ENCODE data around the gene OR10G3. TPM values are rescaled to one million over a fixed set of nuclear protein-coding genes. Genes with fewer than 3 reads are reported as not detected.

Gene OR10G3
- total and polyA plus RNA-seq, 2 of the 13 experiments (the other 11 are each of a cell fraction or from before 2014, with no cell fraction given), result not detected

DNA sequence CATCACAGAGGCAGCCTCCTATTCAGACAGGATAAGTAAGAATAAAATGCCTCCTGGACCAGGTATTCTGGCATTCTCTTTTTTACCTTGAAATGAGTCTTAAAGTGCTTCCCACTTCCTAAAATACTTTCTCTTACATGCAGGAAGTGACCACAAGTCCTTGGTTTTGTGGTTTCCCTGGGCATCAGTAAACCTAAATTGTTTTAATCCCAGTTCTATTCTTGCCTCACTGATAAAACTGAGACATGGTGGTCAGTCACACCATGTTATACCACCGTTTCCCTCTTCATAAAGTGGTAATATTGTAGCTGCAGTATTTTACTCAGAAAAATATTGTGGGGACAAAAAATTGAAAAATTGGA is 52.6 kb downstream of the OR10G3 start (continued):
- TF ChIP-seq, protein P1, sequence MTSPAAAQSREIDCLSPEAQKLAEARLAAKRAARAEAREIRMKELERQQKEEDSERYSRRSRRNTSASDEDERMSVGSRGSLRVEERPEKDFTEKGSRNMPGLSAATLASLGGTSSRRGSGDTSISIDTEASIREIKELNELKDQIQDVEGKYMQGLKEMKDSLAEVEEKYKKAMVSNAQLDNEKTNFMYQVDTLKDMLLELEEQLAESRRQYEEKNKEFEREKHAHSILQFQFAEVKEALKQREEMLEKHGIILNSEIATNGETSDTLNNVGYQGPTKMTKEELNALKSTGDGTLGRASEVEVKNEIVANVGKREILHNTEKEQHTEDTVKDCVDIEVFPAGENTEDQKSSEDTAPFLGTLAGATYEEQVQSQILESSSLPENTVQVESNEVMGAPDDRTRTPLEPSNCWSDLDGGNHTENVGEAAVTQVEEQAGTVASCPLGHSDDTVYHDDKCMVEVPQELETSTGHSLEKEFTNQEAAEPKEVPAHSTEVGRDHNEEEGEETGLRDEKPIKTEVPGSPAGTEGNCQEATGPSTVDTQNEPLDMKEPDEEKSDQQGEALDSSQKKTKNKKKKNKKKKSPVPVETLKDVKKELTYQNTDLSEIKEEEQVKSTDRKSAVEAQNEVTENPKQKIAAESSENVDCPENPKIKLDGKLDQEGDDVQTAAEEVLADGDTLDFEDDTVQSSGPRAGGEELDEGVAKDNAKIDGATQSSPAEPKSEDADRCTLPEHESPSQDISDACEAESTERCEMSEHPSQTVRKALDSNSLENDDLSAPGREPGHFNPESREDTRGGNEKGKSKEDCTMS (CRISPR knock-in tag; conservative IDR thresholded peaks at IDR 0.05), result no peak
- TF ChIP-seq ZNF557 (CRISPR knock-in tag; IDR thresholded peaks at IDR 0.05), result no peak
- TF ChIP-seq ZNF501 (CRISPR knock-in tag; IDR thresholded peaks at IDR 0.05), result no peak
- no peak for TF ChIP-seq ZNF451 (CRISPR knock-in tag; IDR thresholded peaks at IDR 0.05)
- TF ChIP-seq PRMT3 (CRISPR knock-in tag; IDR thresholded peaks at IDR 0.05; ENCODE audit: borderline replicate concordance, low read depth), result no peak
- no peak for TF ChIP-seq ZNF318 (CRISPR knock-in tag; IDR thresholded peaks at IDR 0.05)
- TF ChIP-seq ZNF143 (CRISPR knock-in tag; IDR thresholded peaks at IDR 0.05), result 0 out of 2 replicates have a peak, but pooled peaks have one; percentile 9
- no peak for TF ChIP-seq ZNF781 (CRISPR knock-in tag; IDR thresholded peaks at IDR 0.05; ENCODE audit: borderline replicate concordance, not compliant biosample characterization)
- TF ChIP-seq ZNF670 (CRISPR knock-in tag; IDR thresholded peaks at IDR 0.05; ENCODE audit: borderline replicate concordance), result no peak
- TF ChIP-seq, protein P2, sequence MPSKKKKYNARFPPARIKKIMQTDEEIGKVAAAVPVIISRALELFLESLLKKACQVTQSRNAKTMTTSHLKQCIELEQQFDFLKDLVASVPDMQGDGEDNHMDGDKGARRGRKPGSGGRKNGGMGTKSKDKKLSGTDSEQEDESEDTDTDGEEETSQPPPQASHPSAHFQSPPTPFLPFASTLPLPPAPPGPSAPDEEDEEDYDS (CRISPR knock-in tag; IDR thresholded peaks at IDR 0.05), result no peak; the same call in 1 of the 2 replicates
- no peak for TF ChIP-seq ZNF674 (CRISPR knock-in tag; IDR thresholded peaks at IDR 0.05; ENCODE audit: low read depth)
- TF ChIP-seq REL (CRISPR knock-in tag; conservative IDR thresholded peaks at IDR 0.05), result no peak
- TF ChIP-seq, protein P3, sequence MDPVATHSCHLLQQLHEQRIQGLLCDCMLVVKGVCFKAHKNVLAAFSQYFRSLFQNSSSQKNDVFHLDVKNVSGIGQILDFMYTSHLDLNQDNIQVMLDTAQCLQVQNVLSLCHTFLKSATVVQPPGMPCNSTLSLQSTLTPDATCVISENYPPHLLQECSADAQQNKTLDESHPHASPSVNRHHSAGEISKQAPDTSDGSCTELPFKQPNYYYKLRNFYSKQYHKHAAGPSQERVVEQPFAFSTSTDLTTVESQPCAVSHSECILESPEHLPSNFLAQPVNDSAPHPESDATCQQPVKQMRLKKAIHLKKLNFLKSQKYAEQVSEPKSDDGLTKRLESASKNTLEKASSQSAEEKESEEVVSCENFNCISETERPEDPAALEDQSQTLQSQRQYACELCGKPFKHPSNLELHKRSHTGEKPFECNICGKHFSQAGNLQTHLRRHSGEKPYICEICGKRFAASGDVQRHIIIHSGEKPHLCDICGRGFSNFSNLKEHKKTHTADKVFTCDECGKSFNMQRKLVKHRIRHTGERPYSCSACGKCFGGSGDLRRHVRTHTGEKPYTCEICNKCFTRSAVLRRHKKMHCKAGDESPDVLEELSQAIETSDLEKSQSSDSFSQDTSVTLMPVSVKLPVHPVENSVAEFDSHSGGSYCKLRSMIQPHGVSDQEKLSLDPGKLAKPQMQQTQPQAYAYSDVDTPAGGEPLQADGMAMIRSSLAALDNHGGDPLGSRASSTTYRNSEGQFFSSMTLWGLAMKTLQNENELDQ (CRISPR knock-in tag; IDR thresholded peaks at IDR 0.05; ENCODE audit: borderline replicate concordance), result no peak

All from HepG2 (cell line).